Mucosa of stomach (tissue), 1 donor: ENCODE data around the gene ATP1B4.
"Not testable (repeated sequence)": the region's sequence is repeated elsewhere in the genome, so short reads cannot be mapped to it uniquely, and the experiment has no call there.

Experiments used
- H3K27me3 ChIP-seq: one replicate; pipeline ENCODE4 v1.7.0; 2013; ENCODE audit warnings: mild to moderate bottlenecking, low read length; ENCODE audit not compliant: control insufficient read depth, insufficient read depth
- H3K36me3 ChIP-seq: one replicate; pipeline ENCODE4 v1.7.0; 2013; ENCODE audit warnings: low read length; ENCODE audit not compliant: control insufficient read depth, insufficient read depth
- H3K4me1 ChIP-seq: one replicate; pipeline ENCODE4 v1.7.0; 2013; ENCODE audit warnings: mild to moderate bottlenecking, low read length; ENCODE audit not compliant: control insufficient read depth, insufficient read depth
- H3K4me3 ChIP-seq: one replicate; pipeline ENCODE4 v1.7.0; 2013; ENCODE audit warnings: low read length
- H3K9ac ChIP-seq: one replicate; pipeline ENCODE4 v1.7.0; 2013; ENCODE audit warnings: mild to moderate bottlenecking, low read length, moderate library complexity
- H3K9me3 ChIP-seq: one replicate; pipeline ENCODE4 v1.7.0; 2013; ENCODE audit warnings: mild to moderate bottlenecking, low read length, moderate library complexity; ENCODE audit not compliant: control insufficient read depth
- donor health status: Pancreatic carcinoma.

The ATP1B4 gene

GRCh38 chrX:120361764-120362305 is at the start of gene ATP1B4:
ATP1B4 (plus strand) TSS chrX:120362089; CDS start chrX:120362169, 80 bp downstream.
- no peaks in the 10 kb centered on the region for H3K9me3 ChIP-seq
- no peaks in the 10 kb centered on the region for H3K27me3 ChIP-seq
- H3K36me3 ChIP-seq: no peaks in the 10 kb centered on the region
- H3K9ac ChIP-seq: no peak within 1 kb of the TSS
- H3K4me3 ChIP-seq: no peak within 1 kb of the TSS
- no peaks in the 10 kb centered on the region for H3K4me1 ChIP-seq

GRCh38 chrX:120315776-120316175 is 46.1 kb upstream of the ATP1B4 start:
- Histone ChIP-seq H3K9me3 (no peaks in the 10 kb centered on the region), H3K27me3 (peaks cover 14% of the 10 kb centered on the region), H3K4me1 (peaks cover 4% of the 10 kb centered on the region), H3K4me3 (no peak overlapping the region), H3K9ac (no peak overlapping the region), H3K36me3 (no peaks in the 10 kb centered on the region)

DNA sequence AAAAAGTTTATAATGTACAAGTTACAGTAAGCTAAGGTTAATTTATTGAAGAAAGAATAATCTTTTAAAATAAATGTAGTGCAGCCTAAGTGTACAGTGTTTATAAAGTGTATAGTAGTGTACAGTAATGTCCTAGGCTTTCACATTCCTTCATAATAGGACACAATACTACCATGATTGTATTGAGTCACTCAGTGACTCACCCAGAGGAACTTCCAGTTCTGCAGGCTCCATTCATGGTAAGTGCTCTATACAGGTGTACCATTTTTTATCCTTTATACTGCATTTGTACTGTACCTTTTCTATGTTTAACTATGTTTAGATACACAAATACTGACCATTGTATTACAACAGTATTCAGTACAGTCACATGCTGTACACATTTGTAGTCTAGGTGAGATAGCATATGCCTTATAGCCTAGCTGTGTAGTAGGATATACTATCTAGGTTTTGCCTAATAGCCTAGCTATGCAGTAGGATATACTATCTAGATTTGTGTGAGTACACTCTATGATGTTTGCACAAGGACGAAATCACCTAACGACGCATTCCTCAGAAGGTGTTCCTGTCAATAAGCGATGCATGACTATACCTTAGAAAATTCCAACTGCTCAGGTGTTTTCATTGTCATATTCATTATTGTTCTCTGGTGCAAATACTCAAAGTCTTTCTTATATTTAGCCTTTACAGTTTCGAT is 45.2 kb upstream of the ATP1B4 start:
- Histone ChIP-seq H3K4me1 (peaks cover 4% of the 10 kb centered on the region), H3K27me3 (peaks cover 5% of the 10 kb centered on the region), H3K36me3 (no peaks in the 10 kb centered on the region), H3K4me3 (no peak overlapping the region), H3K9me3 (no peaks in the 10 kb centered on the region), H3K9ac (no peak overlapping the region)

DNA sequence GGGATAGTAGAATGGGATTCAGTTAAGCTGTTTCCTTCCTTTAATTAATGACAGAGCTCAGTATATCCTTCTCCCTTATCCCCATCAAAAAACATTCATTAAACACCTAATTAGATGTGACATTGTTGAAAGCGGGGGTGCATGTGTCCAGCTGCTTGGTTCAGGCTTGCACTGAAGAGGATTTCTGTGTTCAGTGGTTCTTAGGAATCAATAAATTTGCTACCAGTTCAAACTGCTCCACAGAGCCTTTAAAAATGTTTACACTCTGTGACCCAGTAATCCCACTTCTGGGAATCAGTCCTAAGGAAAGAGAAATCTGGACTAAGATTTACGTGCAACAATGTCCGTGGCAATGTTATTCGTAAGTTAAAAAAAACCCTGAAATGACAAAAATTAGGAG is 43.5 kb upstream of the ATP1B4 start:
- Histone ChIP-seq H3K4me1 (peaks cover 4% of the 10 kb centered on the region), H3K9me3 (no peaks in the 10 kb centered on the region), H3K27me3 (no peaks in the 10 kb centered on the region), H3K36me3 (no peaks in the 10 kb centered on the region), H3K9ac (no peak overlapping the region), H3K4me3 (no peak overlapping the region)

DNA sequence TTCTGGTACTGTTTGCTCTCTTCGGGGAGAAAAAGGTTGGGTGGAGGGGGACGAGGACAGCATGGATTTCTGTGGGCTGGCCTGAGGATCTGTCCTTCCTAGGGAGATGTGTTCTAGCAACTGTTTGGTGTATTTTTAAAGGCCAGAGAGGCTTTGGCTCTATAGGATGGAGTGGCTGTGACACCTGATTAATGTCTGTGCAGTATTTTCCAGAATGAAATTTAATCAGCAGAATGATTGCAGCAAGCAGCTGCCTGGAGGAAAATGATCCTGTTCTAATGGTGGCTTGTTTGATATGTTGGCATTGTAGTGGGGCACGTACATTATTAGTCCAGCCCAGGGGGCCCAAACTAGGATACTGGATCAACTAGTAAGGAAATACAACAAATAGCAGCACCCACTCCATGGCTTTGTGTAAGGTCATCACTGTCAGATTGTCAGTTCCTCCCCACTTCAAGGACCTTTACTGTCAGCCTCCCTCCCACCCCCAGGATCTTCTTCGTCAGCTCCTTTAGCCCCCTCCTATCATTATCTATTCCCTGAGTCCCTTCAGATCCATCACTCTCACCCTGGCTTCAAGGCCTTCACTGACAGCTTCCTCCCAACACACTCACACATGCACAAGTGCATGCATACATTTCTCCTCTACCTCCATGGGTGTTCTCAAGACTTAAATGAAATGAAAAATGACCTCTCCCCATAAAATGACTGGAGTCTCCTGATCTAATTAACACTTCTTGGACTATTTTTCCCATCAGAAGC is 40.2 kb upstream of the ATP1B4 start:
- Histone ChIP-seq H3K4me3 (no peak overlapping the region), H3K9ac (no peak overlapping the region), H3K4me1 (peaks cover 4% of the 10 kb centered on the region), H3K27me3 (no peaks in the 10 kb centered on the region), H3K9me3 (no peaks in the 10 kb centered on the region), H3K36me3 (no peaks in the 10 kb centered on the region)

- Histone ChIP-seq H3K27me3 (no peaks in the 10 kb centered on the region), H3K9me3 (no peaks in the 10 kb centered on the region), H3K4me1 (no peaks in the 10 kb centered on the region), H3K4me3 (no peak overlapping the region), H3K36me3 (no peaks in the 10 kb centered on the region), H3K9ac (no peak overlapping the region)
Observed at GRCh38 chrX:120331116-120331515, 30.8 kb upstream of the ATP1B4 start.

DNA sequence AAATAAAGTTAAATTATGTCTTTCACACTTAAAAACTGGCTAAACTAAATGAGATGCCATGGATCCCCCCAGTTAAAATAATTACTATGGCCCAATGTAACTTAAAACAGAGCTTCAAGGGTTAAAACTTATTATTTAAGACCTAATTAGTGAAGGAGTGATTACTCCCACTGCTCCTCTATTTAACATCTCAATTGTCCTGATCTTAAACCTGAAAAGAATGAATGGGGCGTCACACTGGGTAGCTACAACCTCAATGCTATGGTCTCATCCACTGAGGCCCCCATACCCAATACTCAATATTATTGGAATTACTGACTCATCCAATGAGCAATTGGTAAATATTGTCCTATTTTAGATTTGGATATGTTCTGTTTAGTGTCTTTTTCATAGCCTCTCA is 29.5 kb upstream of the ATP1B4 start:
- Histone ChIP-seq H3K9ac (no peak overlapping the region), H3K4me3 (no peak overlapping the region), H3K9me3 (no peaks in the 10 kb centered on the region), H3K36me3 (no peaks in the 10 kb centered on the region), H3K27me3 (no peaks in the 10 kb centered on the region), H3K4me1 (no peaks in the 10 kb centered on the region)

DNA sequence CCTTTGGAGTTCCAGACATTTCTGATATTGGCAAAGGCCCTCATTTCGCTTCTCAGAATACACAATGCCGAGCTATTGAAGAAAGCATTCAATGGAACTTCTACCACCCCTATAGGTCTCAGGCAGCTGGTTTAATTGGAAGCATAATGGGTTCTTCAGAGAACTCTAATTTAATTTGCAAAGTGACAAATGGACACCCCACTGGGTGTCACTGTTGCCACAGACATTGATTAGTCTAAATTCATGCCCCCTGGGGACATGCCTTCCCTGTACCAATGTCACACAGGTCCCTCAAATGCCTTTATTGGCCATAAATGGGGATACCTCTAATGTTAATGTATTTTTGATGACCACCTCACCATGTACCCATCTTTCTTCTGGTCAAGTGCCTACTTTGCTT is 27.7 kb upstream of the ATP1B4 start:
- no peaks in the 10 kb centered on the region for H3K4me1 ChIP-seq
- H3K4me3 ChIP-seq: no peak overlapping the region
- no peaks in the 10 kb centered on the region for H3K36me3 ChIP-seq
- no peaks in the 10 kb centered on the region for H3K27me3 ChIP-seq
- H3K9ac ChIP-seq: no peak overlapping the region
- H3K9me3 ChIP-seq: no peaks in the 10 kb centered on the region

DNA sequence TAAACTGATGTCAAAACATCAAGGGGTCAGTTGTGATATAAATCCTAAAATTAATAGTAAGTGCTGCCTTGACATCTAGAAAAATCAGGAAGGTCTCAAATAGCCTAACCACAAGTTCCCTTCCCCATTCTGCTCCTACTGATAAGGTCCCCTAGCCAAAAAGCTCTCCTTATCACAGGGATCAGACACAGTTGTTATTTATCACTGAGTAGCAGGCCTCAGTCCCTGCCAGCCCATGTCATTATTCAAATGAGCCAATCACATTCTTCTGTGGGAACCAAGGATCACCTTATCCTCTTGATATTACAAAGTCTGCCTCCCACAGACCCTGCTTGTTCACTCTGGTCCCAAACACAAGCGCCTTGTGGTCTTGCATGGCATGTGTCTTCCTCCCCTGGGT is 27.3 kb upstream of the ATP1B4 start:
- H3K36me3 ChIP-seq: no peaks in the 10 kb centered on the region
- no peaks in the 10 kb centered on the region for H3K27me3 ChIP-seq
- no peaks in the 10 kb centered on the region for H3K9me3 ChIP-seq
- H3K4me1 ChIP-seq: no peaks in the 10 kb centered on the region
- H3K9ac ChIP-seq: no peak overlapping the region
- no peak overlapping the region for H3K4me3 ChIP-seq

GRCh38 chrX:120335289-120335688 is 26.6 kb upstream of the ATP1B4 start:
- Histone ChIP-seq H3K4me1 (no peaks in the 10 kb centered on the region), H3K9me3 (no peaks in the 10 kb centered on the region), H3K4me3 (no peak overlapping the region), H3K36me3 (no peaks in the 10 kb centered on the region), H3K27me3 (no peaks in the 10 kb centered on the region), H3K9ac (no peak overlapping the region)

DNA sequence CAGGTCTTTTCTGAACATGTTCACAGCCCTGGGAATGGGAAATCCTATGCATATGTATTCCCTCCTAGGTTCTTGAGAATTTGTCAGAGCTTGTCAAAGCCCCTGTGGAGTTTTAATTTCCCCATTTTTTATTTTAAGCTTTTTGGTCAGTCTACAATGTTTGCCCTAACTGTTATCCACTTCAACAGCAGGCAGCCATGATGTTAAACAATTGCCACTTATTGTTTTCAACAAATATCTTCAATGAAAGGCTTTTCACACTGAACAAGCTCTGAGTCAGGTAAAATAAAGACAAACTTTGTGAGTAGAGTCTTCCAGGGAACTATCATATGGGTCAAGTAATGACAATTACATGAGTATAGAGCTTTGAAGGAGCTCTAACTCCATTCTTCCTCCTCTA is 25.0 kb upstream of the ATP1B4 start:
- no peaks in the 10 kb centered on the region for H3K36me3 ChIP-seq
- no peak overlapping the region for H3K9ac ChIP-seq
- no peaks in the 10 kb centered on the region for H3K9me3 ChIP-seq
- H3K4me1 ChIP-seq: no peaks in the 10 kb centered on the region
- no peak overlapping the region for H3K4me3 ChIP-seq
- no peaks in the 10 kb centered on the region for H3K27me3 ChIP-seq

DNA sequence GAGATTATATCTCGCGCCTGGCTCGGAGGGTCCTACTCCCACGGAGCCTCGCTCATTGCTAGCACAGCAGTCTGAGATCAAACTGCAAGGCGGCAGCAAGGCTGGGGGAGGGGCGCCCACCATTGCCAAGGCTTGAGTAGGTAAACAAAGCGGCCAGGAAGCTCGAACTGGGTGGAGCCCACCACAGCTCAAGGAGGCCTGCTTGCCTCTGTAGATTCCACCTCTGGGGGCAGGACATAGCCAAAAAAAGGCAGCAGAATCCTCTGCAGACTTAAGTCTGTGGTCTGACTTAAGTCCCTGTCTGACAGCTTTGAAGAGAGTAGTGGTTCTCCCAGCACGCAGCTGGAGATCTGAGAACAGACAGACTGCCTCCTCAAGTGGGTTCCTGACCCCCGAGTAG is 17.3 kb upstream of the ATP1B4 start:
- not testable (repeated sequence) for H3K9me3 ChIP-seq, H3K4me3 ChIP-seq, H3K36me3 ChIP-seq, H3K9ac ChIP-seq, H3K27me3 ChIP-seq, H3K4me1 ChIP-seq
